GM23338 (cell line): ENCODE results near the gene ABCA12. TPM values are rescaled to one million over a fixed set of nuclear protein-coding genes. Genes with fewer than 3 reads are reported as not detected.

Experiments
- EZH2 ChIP-seq: fragments of 200-600 bp; sonication (generic); IDR thresholded peaks from one replicate; pipeline ENCODE4 v1.8.0; 2017; ENCODE audit warnings: antibody characterized with exemption, mild to moderate bottlenecking, low read depth; ENCODE audit not compliant: unreplicated experiment
- POLR2AphosphoS5 ChIP-seq: IDR thresholded peaks from 2 replicates; pipeline ENCODE4 v1.6.1; 2016; ENCODE audit warnings: antibody characterized with exemption, low read depth
- STAT1 ChIP-seq: IDR thresholded peaks from one replicate; pipeline ENCODE4 v1.6.1; 2016; ENCODE audit warnings: antibody characterized with exemption; ENCODE audit not compliant: unreplicated experiment
- ZNF114 ChIP-seq: fragments of 250-450 bp; sonication (Bioruptor Pico); IDR thresholded peaks from 2 replicates; pipeline ENCODE4 v1.5.0; 2020; ENCODE audit warnings: mild to moderate bottlenecking, moderate library complexity
- ZNF331 ChIP-seq: fragments of 250-450 bp; sonication (Bioruptor Pico); IDR thresholded peaks from 2 replicates; pipeline ENCODE4 v1.5.0; 2020; ENCODE audit warnings: low read depth, mild to moderate bottlenecking, moderate library complexity
- ZNF462 ChIP-seq: fragments of 250-450 bp; sonication (Bioruptor Pico); IDR thresholded peaks from 2 replicates; pipeline ENCODE4 v1.5.0; 2020; ENCODE audit warnings: mild to moderate bottlenecking, moderate library complexity
- polyA plus RNA-seq: library from polyadenylated mRNA; unstranded; fragments of >200 nt; fragmentation: Nextera tagmentation; extraction: Ambion mirVana; gene quantifications from 2 replicates; pipeline ENCODE4 v1.2.1, GENCODE V29; 2016
- total RNA-seq: library from RNA; depleted of rRNA; stranded (reverse); fragments of >200 nt; shearing (Covaris generic); gene quantifications from 2 replicates; pipeline ENCODE4 v1.2.3, GENCODE V29; 2014
- TF ChIP-seq, protein P1 (sequence below): IDR thresholded peaks from one replicate; pipeline ENCODE4 v1.6.1; 2018; ENCODE audit warnings: antibody characterized with exemption; ENCODE audit not compliant: unreplicated experiment

Gene ABCA12
- total and polyA plus RNA-seq, 2 experiments from 2014 or later, result 0.05 to 0.10 TPM

DNA sequence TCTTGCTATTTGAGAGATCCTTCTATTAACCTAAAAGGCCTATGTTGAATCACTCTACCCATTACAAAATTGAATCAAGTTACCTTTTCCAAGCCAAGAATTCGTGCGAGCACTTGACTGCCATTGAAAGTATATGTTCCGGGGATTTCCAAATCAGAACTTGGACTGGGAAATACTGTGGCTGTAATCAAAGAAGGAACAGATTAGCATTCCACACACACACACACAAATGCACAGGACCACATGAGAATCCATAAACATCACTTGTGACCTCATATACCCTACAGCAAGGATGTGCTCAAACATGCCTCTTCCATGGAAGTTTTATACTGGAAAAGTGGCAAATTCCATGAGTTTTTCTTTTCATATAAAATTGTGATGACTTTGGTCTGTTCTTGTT, 86.0 kb downstream of the ABCA12 start (continued):
- no peak for TF ChIP-seq ZNF462 (CRISPR knock-in tag)
- no peak for TF ChIP-seq STAT1
- no peak for TF ChIP-seq POLR2AphosphoS5
- no peak for TF ChIP-seq ZNF331 (CRISPR knock-in tag)
- TF ChIP-seq, protein P1, sequence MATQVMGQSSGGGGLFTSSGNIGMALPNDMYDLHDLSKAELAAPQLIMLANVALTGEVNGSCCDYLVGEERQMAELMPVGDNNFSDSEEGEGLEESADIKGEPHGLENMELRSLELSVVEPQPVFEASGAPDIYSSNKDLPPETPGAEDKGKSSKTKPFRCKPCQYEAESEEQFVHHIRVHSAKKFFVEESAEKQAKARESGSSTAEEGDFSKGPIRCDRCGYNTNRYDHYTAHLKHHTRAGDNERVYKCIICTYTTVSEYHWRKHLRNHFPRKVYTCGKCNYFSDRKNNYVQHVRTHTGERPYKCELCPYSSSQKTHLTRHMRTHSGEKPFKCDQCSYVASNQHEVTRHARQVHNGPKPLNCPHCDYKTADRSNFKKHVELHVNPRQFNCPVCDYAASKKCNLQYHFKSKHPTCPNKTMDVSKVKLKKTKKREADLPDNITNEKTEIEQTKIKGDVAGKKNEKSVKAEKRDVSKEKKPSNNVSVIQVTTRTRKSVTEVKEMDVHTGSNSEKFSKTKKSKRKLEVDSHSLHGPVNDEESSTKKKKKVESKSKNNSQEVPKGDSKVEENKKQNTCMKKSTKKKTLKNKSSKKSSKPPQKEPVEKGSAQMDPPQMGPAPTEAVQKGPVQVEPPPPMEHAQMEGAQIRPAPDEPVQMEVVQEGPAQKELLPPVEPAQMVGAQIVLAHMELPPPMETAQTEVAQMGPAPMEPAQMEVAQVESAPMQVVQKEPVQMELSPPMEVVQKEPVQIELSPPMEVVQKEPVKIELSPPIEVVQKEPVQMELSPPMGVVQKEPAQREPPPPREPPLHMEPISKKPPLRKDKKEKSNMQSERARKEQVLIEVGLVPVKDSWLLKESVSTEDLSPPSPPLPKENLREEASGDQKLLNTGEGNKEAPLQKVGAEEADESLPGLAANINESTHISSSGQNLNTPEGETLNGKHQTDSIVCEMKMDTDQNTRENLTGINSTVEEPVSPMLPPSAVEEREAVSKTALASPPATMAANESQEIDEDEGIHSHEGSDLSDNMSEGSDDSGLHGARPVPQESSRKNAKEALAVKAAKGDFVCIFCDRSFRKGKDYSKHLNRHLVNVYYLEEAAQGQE, result no peak
- TF ChIP-seq ZNF114 (CRISPR knock-in tag), result no peak
- TF ChIP-seq EZH2, result no peak
